Trophoblast cell (in vitro differentiated cells and primary cell): ENCODE measurements around the gene PHF21A.
"Not testable (repeated sequence)": the region's sequence is repeated elsewhere in the genome, so short reads cannot be mapped to it uniquely, and the experiment has no call there.

ENCODE experiments used
- DNase-seq, 2 donors: peaks; one replicate each; pipeline ENCODE4 v3.0.0-alpha.2; 2016
- H2AFZ ChIP-seq: 2 replicates; pipeline ENCODE4 v1.6.1; 2013; ENCODE audit warnings: low read length, moderate library complexity, mild to moderate bottlenecking; ENCODE audit not compliant: insufficient read depth, poor library complexity
- H2AK5ac ChIP-seq: 2 replicates; pipeline ENCODE4 v1.6.1; 2013; ENCODE audit warnings: mild to moderate bottlenecking, low read length
- H2BK120ac ChIP-seq: 2 replicates; pipeline ENCODE4 v1.6.1; 2013; ENCODE audit warnings: low read length, mild to moderate bottlenecking, moderate library complexity; ENCODE audit not compliant: insufficient read depth, poor library complexity
- H2BK12ac ChIP-seq: 2 replicates; pipeline ENCODE4 v1.6.1; 2013; ENCODE audit warnings: mild to moderate bottlenecking, low read length, moderate library complexity
- H2BK5ac ChIP-seq: 2 replicates; pipeline ENCODE4 v1.6.1; 2013; ENCODE audit warnings: low read length, low read depth, moderate library complexity, mild to moderate bottlenecking; ENCODE audit not compliant: poor library complexity
- H3K14ac ChIP-seq: 2 replicates; pipeline ENCODE4 v1.6.1; 2013; ENCODE audit warnings: mild to moderate bottlenecking, low read length
- H3K18ac ChIP-seq: 2 replicates; pipeline ENCODE4 v1.6.1; 2013; ENCODE audit warnings: mild to moderate bottlenecking, low read length
- H3K23ac ChIP-seq: 2 replicates; pipeline ENCODE4 v1.6.1; 2013; ENCODE audit warnings: low read length
- H3K27ac ChIP-seq: 2 replicates; pipeline ENCODE4 v1.5.1; 2013; ENCODE audit warnings: low read depth, mild to moderate bottlenecking, inconsistent platforms, low read length, moderate library complexity
- H3K27me3 ChIP-seq: 2 replicates; pipeline ENCODE4 v1.6.1; 2013; ENCODE audit warnings: inconsistent platforms, mild to moderate bottlenecking, low read length, moderate library complexity; ENCODE audit not compliant: insufficient read depth
- H3K36me3 ChIP-seq, 2 experiments: 1 replicate in 1 of 2; 2 replicates in 1 of 2; pipeline ENCODE4 v1.6.1; 2013; ENCODE audit warnings: low read length in 2 of 2, mild to moderate bottlenecking in 2 of 2, moderate library complexity in 1 of 2; ENCODE audit not compliant: insufficient read depth in 2 of 2, control insufficient read depth in 1 of 2
- H3K4ac ChIP-seq: 2 replicates; pipeline ENCODE4 v1.6.1; 2013; ENCODE audit warnings: low read depth, mild to moderate bottlenecking, low read length, moderate library complexity
- H3K4me1 ChIP-seq, 2 experiments: 1 replicate in 1 of 2; 2 replicates in 1 of 2; pipeline ENCODE4 v1.6.1; 2013; ENCODE audit warnings: low read length in 2 of 2, mild to moderate bottlenecking in 2 of 2, moderate library complexity in 1 of 2; ENCODE audit not compliant: insufficient read depth in 2 of 2, control insufficient read depth in 1 of 2
- H3K4me2 ChIP-seq: 2 replicates; pipeline ENCODE4 v1.6.1; 2013; ENCODE audit warnings: inconsistent platforms, mild to moderate bottlenecking, low read length, moderate library complexity
- H3K4me3 ChIP-seq: 2 replicates; pipeline ENCODE4 v1.5.1; 2013; ENCODE audit warnings: mild to moderate bottlenecking, low read depth, low read length, inconsistent platforms
- H3K79me1 ChIP-seq: one replicate; pipeline ENCODE4 v1.6.1; 2013; ENCODE audit warnings: low read length
- H3K79me2 ChIP-seq: 2 replicates; pipeline ENCODE4 v1.6.1; 2013; ENCODE audit warnings: low read length, mild to moderate bottlenecking; ENCODE audit not compliant: control insufficient read depth, insufficient read depth, poor library complexity
- H3K9ac ChIP-seq: 2 replicates; pipeline ENCODE4 v1.6.1; 2013; ENCODE audit warnings: mild to moderate bottlenecking, low read length
- H3K9me3 ChIP-seq: 2 replicates; pipeline ENCODE4 v1.6.1; 2013; ENCODE audit warnings: low read depth, mild to moderate bottlenecking, control low read depth, inconsistent platforms, low read length; ENCODE audit not compliant: insufficient read depth
- H4K12ac ChIP-seq: 2 replicates; pipeline ENCODE4 v1.6.1; 2013; ENCODE audit warnings: low read depth, mild to moderate bottlenecking, low read length, moderate library complexity
- H4K8ac ChIP-seq: 2 replicates; pipeline ENCODE4 v1.6.1; 2013; ENCODE audit warnings: low read depth, mild to moderate bottlenecking, low read length, moderate library complexity
- H4K91ac ChIP-seq: one replicate; pipeline ENCODE4 v1.6.1; 2013; ENCODE audit warnings: low read depth, mild to moderate bottlenecking, low read length, moderate library complexity
- WGBS: extraction: QIAGEN DNeasy Blood & Tissue Kit; methylation state at CpG from one replicate; pipeline ENCODE4 v1.1.7; 2013; ENCODE audit warnings: missing lambda C conversion rate; ENCODE audit not compliant: insufficient read length, insufficient coverage; ENCODE audit errors: extremely low coverage; 5-methylcytosine and 5-hydroxymethylcytosine counted together

PHF21A gene

DNA sequence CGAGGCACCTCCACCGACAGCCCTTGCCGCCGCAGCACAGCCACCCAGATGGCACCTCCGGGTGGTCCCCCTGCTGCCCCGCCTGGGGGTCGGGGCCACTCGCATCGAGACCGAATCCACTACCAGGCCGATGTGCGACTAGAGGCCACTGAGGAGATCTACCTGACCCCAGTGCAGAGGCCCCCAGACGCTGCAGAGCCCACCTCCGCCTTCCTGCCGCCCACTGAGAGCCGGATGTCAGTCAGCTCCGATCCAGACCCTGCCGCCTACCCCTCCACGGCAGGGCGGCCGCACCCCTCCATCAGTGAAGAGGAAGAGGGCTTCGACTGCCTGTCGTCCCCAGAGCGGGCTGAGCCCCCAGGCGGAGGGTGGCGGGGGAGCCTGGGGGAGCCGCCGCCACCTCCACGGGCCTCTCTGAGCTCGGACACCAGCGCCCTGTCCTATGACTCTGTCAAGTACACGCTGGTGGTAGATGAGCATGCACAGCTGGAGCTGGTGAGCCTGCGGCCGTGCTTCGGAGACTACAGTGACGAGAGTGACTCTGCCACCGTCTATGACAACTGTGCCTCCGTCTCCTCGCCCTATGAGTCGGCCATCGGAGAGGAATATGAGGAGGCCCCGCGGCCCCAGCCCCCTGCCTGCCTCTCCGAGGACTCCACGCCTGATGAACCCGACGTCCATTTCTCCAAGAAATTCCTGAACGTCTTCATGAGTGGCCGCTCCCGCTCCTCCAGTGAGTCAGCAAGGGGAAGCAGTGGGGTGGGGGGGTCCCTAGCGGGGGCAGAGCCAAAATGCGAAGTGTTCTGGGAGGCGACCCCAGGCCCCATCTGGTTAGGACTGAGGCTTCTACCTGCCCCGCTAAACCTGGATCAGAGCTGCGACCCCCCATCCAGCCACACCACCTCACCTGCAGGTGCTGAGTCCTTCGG is 218.5 kb downstream of the PHF21A start:
- Histone ChIP-seq H2AK5ac (no peak overlapping the region), H3K79me1 (peaks cover 6% of the 10 kb centered on the region)

DNA sequence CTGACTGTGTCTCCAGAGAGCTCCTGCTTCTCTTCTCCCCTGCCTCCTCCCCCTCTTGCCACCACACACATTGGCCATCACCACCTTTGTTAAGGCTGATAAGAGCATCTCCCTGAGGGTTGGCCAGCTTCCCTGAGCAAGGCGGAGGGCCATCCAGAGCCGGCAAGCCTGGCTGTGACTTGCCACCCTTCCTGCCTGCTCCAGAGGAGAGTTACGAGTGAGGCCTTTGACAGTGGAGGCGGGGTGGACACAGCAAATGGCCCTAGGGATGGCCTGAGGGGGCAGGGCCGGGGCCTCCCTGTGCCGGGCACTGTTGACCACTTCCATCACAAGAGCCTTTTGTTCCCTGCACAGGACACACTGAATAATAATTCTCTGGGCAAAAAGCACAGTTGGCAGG is 219.6 kb downstream of the PHF21A start:
- peaks cover 2% of the 10 kb centered on the region for H3K79me1 ChIP-seq
- no peak overlapping the region for H3K4me3 ChIP-seq
- peaks cover 11 to 14% of the 10 kb centered on the region in 2 experiments for H3K4me1 ChIP-seq
- no peak overlapping the region for H3K23ac ChIP-seq
- H3K9me3 ChIP-seq, result no peaks in the 10 kb centered on the region
- no peak overlapping the region for H2BK12ac ChIP-seq
- no peak for DNase-seq
- H4K8ac ChIP-seq, result no peak overlapping the region
- no peak overlapping the region for H2AK5ac ChIP-seq
- H3K36me3 ChIP-seq, result peaks cover 3 to 4% of the 10 kb centered on the region in 2 experiments
- no peak overlapping the region for H4K12ac ChIP-seq
- H3K79me2 ChIP-seq, result peaks cover 1% of the 10 kb centered on the region
- no peak overlapping the region for H3K14ac ChIP-seq
- H3K9ac ChIP-seq, result no peak overlapping the region
- H3K4me2 ChIP-seq, result no peak overlapping the region
- H3K4ac ChIP-seq, result no peak overlapping the region
- peaks cover 7% of the 10 kb centered on the region for H3K27me3 ChIP-seq
- H2BK120ac ChIP-seq, result no peak overlapping the region
- H4K91ac ChIP-seq, result no peak overlapping the region
- no peak overlapping the region for H2BK5ac ChIP-seq
- no peak overlapping the region for H2AFZ ChIP-seq
- H3K27ac ChIP-seq, result no peak overlapping the region
- no peak overlapping the region for H3K18ac ChIP-seq
- WGBS, result no CpG with 5 or more reads among the region's 6 CpGs

More for the DNA sequence above, 218.5 kb downstream of the PHF21A start:
- Histone ChIP-seq H2BK120ac (no peak overlapping the region), H3K9ac (no peak overlapping the region), H3K9me3 (no peaks in the 10 kb centered on the region), H3K4ac (no peak overlapping the region), H3K18ac (no peak overlapping the region), H2AFZ (no peak overlapping the region), H3K79me2 (peaks cover 1% of the 10 kb centered on the region), H3K36me3 (peaks cover 3 to 4% of the 10 kb centered on the region in 2 experiments), H3K14ac (no peak overlapping the region), H4K91ac (no peak overlapping the region), H3K4me2 (no peak overlapping the region), H2BK5ac (no peak overlapping the region), H3K4me1 (peaks cover 19 to 22% of the 10 kb centered on the region in 2 experiments), H3K27me3 (peaks cover 7% of the 10 kb centered on the region), H3K4me3 (no peak overlapping the region), H2BK12ac (no peak overlapping the region), H4K8ac (no peak overlapping the region), H4K12ac (no peak overlapping the region), H3K27ac (no peak overlapping the region), H3K23ac (no peak overlapping the region)
- no peak for DNase-seq
- no CpG with 5 or more reads among the region's 56 CpGs for WGBS

DNA sequence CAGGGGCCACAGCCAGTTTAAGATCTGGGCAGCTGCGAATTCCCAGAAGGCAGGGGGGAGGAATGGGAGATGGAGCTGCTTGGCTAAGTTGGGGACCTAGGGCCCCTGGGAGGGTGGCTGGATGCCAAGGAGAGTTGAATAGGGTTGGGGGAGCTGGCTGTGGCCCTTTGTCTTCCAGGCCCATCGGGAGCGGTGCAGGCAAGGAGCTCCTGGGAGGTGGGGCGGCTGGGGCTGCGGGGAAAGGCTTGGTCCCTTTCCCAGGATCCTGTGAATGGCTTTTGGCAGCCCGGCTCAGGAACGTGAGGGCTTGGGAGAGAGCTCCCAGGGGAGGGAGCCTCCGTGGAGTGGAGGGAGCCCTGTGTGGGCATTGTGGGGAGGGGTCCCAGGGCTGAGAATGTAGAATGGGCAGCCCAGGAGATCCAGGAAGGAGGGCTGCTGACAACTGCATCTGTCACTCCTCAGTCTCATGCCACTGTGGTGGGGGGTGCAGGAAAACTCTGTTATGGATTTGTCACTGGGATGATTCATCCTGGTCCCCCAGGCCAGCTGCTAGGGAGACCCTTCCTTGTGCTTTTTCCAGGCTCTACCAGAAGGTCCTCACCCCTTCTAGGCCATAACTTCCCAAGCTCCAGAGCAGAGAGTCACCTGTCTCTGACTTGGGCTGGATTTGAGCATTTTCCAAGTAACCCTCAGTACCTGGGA is 220.2 kb downstream of the PHF21A start:
- H3K27me3 ChIP-seq, result peaks cover 7% of the 10 kb centered on the region
- no peak overlapping the region for H3K18ac ChIP-seq
- peaks cover 6 to 9% of the 10 kb centered on the region in 2 experiments for H3K4me1 ChIP-seq
- no peak for DNase-seq
- no CpG with 5 or more reads among the region's 8 CpGs for whole genome bisulfite sequencing
- no peak overlapping the region for H2AK5ac ChIP-seq
- no peak overlapping the region for H4K91ac ChIP-seq
- no peak overlapping the region for H3K9ac ChIP-seq
- H3K4me3 ChIP-seq, result no peak overlapping the region
- no peak overlapping the region for H3K4ac ChIP-seq
- H2BK120ac ChIP-seq, result no peak overlapping the region
- H3K27ac ChIP-seq, result no peak overlapping the region
- H3K14ac ChIP-seq, result no peak overlapping the region
- no peak overlapping the region for H4K12ac ChIP-seq
- peaks cover 2% of the 10 kb centered on the region for H3K79me1 ChIP-seq
- peaks cover 1% of the 10 kb centered on the region for H3K79me2 ChIP-seq
- H2AFZ ChIP-seq, result no peak overlapping the region
- H3K4me2 ChIP-seq, result peak overlapping the region; percentile 79
- H4K8ac ChIP-seq, result no peak overlapping the region
- no peak overlapping the region for H3K23ac ChIP-seq
- H3K9me3 ChIP-seq, result no peaks in the 10 kb centered on the region
- H3K36me3 ChIP-seq, result peaks cover 3 to 4% of the 10 kb centered on the region in 2 experiments
- H2BK12ac ChIP-seq, result no peak overlapping the region
- H2BK5ac ChIP-seq, result no peak overlapping the region

DNA sequence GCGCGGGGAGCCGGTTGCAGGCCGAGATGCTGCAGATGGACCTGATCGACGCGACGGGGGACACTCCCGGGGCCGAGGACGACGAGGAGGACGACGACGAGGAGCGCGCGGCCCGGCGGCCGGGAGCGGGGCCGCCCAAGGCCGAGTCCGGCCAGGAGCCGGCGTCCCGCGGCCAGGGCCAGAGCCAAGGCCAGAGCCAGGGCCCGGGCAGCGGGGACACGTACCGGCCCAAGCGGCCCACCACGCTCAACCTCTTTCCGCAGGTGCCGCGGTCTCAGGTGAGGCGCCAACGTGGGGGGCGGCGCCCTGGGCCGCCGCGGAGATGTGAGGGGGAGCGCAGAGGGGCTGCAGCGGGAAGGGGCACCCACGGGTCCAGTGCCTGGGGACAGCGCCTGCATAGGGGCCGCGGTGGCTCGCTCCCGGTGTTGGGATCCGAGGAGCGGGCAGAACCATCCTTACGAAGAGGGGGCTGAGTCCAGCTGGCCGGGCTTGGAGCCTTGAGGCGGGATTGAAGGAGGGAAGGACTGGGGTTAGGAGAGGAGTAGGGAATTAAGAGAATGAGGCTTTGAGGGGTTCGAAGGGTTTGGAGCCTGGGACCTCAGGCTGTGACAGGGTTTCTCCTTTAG is 221.0 kb downstream of the PHF21A start:
- H3K4ac ChIP-seq, H3K79me2 ChIP-seq, H3K36me3 ChIP-seq: not testable (repeated sequence)

More for the DNA sequence above, 221.0 kb downstream of the PHF21A start:
- not testable (repeated sequence) for H2BK12ac ChIP-seq, H2AK5ac ChIP-seq, H4K91ac ChIP-seq, H3K4me1 ChIP-seq, H3K23ac ChIP-seq, H4K8ac ChIP-seq, H4K12ac ChIP-seq, H3K18ac ChIP-seq, H3K9me3 ChIP-seq, H3K9ac ChIP-seq, H3K14ac ChIP-seq, H3K27ac ChIP-seq, H2BK5ac ChIP-seq, H3K79me1 ChIP-seq, H3K27me3 ChIP-seq, DNase-seq, H2BK120ac ChIP-seq
- WGBS, result no CpG with 5 or more reads among the region's 59 CpGs
- Histone ChIP-seq H2AFZ (peak overlapping the region; percentile 15), H3K4me3 (peak overlapping the region; percentile 76), H3K4me2 (peak overlapping the region; percentile 79)
